GM20431 (cell line): ENCODE measurements around the gene LCN10.
"Not testable (repeated sequence)": the region's sequence is repeated elsewhere in the genome, so short reads cannot be mapped to it uniquely, and the experiment has no call there.

ENCODE experiments used
- in situ Hi-C: fragments of 300-500 bp; cut with MseI, MboI; formaldehyde crosslinking; loops from one replicate; pipeline ENCODE4 v1.15.0; 2020; ENCODE audit warnings: low sequenced_read_pairs; ENCODE audit not compliant: unreplicated experiment

The LCN10 gene

GRCh38 chr9:136756836-136757235 lies 14.1 kb upstream of the LCN10 start:
- in situ Hi-C loops, result no loop called here

GRCh38 chr9:136756134-136756438 lies 13.3 kb upstream of the LCN10 start:
- in situ Hi-C loops, result no loop called here

- in situ Hi-C loops, result not testable (repeated sequence)
Observed at GRCh38 chr9:136755302-136756133, 12.8 kb upstream of the LCN10 start.

- in situ Hi-C loops, result no loop called here
Observed at GRCh38 chr9:136754626-136755301, 12.0 kb upstream of the LCN10 start.

- in situ Hi-C loops, result no loop called here
Observed at GRCh38 chr9:136754059-136754572, 11.4 kb upstream of the LCN10 start.

GRCh38 chr9:136753371-136754058 lies 10.8 kb upstream of the LCN10 start:
- in situ Hi-C loops, result no loop called here

GRCh38 chr9:136751814-136752213 lies 9.1 kb upstream of the LCN10 start:
- in situ Hi-C loops, result no loop called here

GRCh38 chr9:136751244-136751643 lies 8.5 kb upstream of the LCN10 start:
- in situ Hi-C loops, result no loop called here

- in situ Hi-C loops, result no loop called here
Observed at GRCh38 chr9:136750526-136750925, 7.8 kb upstream of the LCN10 start.

GRCh38 chr9:136748666-136749611 lies 6.2 kb upstream of the LCN10 start:
- in situ Hi-C loops, result no loop called here

- in situ Hi-C loops, result no loop called here
Observed at GRCh38 chr9:136748201-136748600, 5.5 kb upstream of the LCN10 start, which contains the start of gene LCN6. Gene LCN6, minus strand, starts transcription at chr9:136748525. Its CDS starts 42 bp downstream, at chr9:136748483.

GRCh38 chr9:136747161-136748060 lies 4.7 kb upstream of the LCN10 start:
- in situ Hi-C loops, result no loop called here

- in situ Hi-C loops, result no loop called here
Observed at GRCh38 chr9:136746621-136747020, 3.9 kb upstream of the LCN10 start.

- in situ Hi-C loops, result no loop called here
Observed at GRCh38 chr9:136746155-136746490, 3.4 kb upstream of the LCN10 start.

- in situ Hi-C loops, result no loop called here
Observed at GRCh38 chr9:136745389-136746154, 2.8 kb upstream of the LCN10 start.

- in situ Hi-C loops, result no loop called here
Observed at GRCh38 chr9:136744773-136745172, 2.0 kb upstream of the LCN10 start.

GRCh38 chr9:136743639-136744211 lies 985 bp upstream of the LCN10 start:
- in situ Hi-C loops, result no loop called here
